ENCODE measurements around the gene UCP3. TPM values are rescaled to one million over a fixed set of nuclear protein-coding genes. Genes with fewer than 3 reads are reported as not detected.

The UCP3 gene
- total RNA-seq, 2 experiments from 2014 or later, result 2.4 to 3.2 TPM

DNA sequence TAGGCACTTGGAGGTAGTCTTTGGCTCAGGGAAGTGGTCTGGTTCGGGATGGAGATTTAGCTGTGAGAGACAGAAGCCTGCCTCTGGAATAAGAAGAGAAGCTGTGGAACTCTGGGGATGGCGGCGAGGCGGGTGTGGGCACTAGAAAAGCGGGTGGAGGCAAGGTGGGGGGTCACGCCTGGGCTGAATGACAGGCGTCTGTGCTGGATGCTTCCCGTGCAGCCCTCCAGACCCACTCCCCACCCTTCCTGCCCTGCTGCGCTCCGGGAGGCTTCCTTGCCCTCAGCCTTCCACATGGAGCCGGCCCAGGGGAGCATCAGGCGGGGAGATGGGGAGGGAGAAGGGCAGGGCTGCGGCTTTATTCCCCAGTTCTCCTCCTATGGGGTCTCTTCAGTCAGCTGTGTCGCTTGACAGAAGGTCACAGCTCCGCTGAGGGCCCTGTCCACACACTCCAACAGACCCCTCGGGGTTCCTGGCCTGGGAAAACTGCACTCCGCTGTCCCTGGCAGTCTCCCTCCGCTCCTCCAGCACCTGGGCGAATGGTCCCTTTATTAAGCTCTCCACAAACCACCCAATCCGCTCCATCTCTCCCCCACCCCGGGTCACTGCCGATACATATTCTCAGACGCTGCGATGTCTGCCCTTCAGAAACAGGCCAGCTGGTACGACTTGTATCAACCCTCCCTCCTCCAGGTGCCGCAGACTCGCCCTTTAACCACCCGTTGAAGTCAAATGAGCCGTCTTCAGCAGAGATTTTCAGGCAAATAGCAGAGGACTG lies 51.8 kb downstream of the UCP3 start:
- TF ChIP-seq, protein P1, sequence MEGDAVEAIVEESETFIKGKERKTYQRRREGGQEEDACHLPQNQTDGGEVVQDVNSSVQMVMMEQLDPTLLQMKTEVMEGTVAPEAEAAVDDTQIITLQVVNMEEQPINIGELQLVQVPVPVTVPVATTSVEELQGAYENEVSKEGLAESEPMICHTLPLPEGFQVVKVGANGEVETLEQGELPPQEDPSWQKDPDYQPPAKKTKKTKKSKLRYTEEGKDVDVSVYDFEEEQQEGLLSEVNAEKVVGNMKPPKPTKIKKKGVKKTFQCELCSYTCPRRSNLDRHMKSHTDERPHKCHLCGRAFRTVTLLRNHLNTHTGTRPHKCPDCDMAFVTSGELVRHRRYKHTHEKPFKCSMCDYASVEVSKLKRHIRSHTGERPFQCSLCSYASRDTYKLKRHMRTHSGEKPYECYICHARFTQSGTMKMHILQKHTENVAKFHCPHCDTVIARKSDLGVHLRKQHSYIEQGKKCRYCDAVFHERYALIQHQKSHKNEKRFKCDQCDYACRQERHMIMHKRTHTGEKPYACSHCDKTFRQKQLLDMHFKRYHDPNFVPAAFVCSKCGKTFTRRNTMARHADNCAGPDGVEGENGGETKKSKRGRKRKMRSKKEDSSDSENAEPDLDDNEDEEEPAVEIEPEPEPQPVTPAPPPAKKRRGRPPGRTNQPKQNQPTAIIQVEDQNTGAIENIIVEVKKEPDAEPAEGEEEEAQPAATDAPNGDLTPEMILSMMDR (conservative IDR thresholded peaks at IDR 0.05; ENCODE audit: low read length), result no peak
- no peak for TF ChIP-seq EZH2phosphoT487 (IDR thresholded peaks at IDR 0.05; ENCODE audit: borderline replicate concordance, low read depth, low read length)
- no TSS peak for BruUV-seq (replicated peaks)
- no peaks in the 10 kb centered on the region for H3K9me3 ChIP-seq (ENCODE audit: low read length)
- no peaks in the 10 kb centered on the region for H3K36me3 ChIP-seq (ENCODE audit: insufficient read depth, low read length)
- H3K4me3 ChIP-seq (ENCODE audit: low read depth, low read length, poor library complexity, severe bottlenecking), result no peak overlapping the region
- H3K4me1 ChIP-seq (ENCODE audit: insufficient read depth, low read length, poor library complexity, severe bottlenecking), result peaks cover 4% of the 10 kb centered on the region
- intact Hi-C loops (cut with micrococcal nuclease; ENCODE audit: unreplicated experiment), result no loop called here
- DNase-seq (ENCODE audit: low spot score), result no peak
- peak overlapping the region; percentile 37 for H3K4me2 ChIP-seq (ENCODE audit: low read length)
- no peaks in the 10 kb centered on the region for H3K9me2 ChIP-seq (ENCODE audit: insufficient read depth, low read length)
- POLR2A ChIA-PET, result interaction anchor here (0.5 to 0.9 kb wide), 2 partner anchors 35 to 135 kb away, joined by 3 read pairs; no protein-coding TSS in a partner anchor
- H3K27ac ChIP-seq (ENCODE audit: low read depth, low read length, poor library complexity, severe bottlenecking), result no peak overlapping the region
- CTCF ChIA-PET (ENCODE audit: unreplicated experiment), result no interaction called here
- H3K79me2 ChIP-seq (ENCODE audit: insufficient read depth, low read depth, low read length), result no peaks in the 10 kb centered on the region
- H4K20me1 ChIP-seq (ENCODE audit: insufficient read depth, low read length), result no peaks in the 10 kb centered on the region
- H2AFZ ChIP-seq (ENCODE audit: low read length), result 0 out of 2 replicates have a peak overlapping the region, but pooled peaks have one; percentile 5

DNA sequence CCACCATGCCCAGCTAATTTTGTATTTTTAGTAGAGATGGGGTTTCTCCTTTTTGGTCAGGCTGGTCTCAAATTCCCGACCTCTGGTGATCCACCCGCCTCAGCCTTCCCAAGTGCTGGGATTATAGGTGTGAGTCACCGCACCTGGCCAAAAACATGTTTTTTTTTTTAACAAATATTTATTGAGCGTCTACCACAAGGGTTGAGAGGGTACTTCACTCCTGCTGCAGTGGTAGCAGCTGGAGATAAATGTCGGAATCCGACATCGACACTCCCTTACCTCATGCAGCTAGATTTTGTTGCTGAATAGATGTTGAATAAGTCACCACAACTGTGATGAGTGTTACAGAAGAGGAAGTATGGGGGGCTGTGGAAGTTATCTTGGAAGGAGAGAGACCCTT lies 57.1 kb downstream of the UCP3 start:
- CTCF ChIA-PET (ENCODE audit: unreplicated experiment), result no interaction called here
- DNase-seq (ENCODE audit: low spot score), result no peak
- Histone ChIP-seq H3K9me3 (ENCODE audit: low read length) (no peaks in the 10 kb centered on the region), H3K9me2 (ENCODE audit: insufficient read depth, low read length) (no peaks in the 10 kb centered on the region), H2AFZ (ENCODE audit: low read length) (no peak overlapping the region), H4K20me1 (ENCODE audit: insufficient read depth, low read length) (no peaks in the 10 kb centered on the region), H3K36me3 (ENCODE audit: insufficient read depth, low read length) (no peaks in the 10 kb centered on the region), H3K79me2 (ENCODE audit: insufficient read depth, low read depth, low read length) (no peaks in the 10 kb centered on the region), H3K27ac (ENCODE audit: low read depth, low read length, poor library complexity, severe bottlenecking) (no peak overlapping the region), H3K4me3 (ENCODE audit: low read depth, low read length, poor library complexity, severe bottlenecking) (no peak overlapping the region), H3K4me1 (ENCODE audit: insufficient read depth, low read length, poor library complexity, severe bottlenecking) (no peaks in the 10 kb centered on the region), H3K4me2 (ENCODE audit: low read length) (no peak overlapping the region)
- no TSS peak for BruUV-seq (replicated peaks)
- intact Hi-C loops (cut with micrococcal nuclease; ENCODE audit: unreplicated experiment), result no loop called here
- TF ChIP-seq, protein P1 (conservative IDR thresholded peaks at IDR 0.05; ENCODE audit: low read length), result no peak
- TF ChIP-seq EZH2phosphoT487 (IDR thresholded peaks at IDR 0.05; ENCODE audit: borderline replicate concordance, low read depth, low read length), result no peak
- POLR2A ChIA-PET, result no interaction called here
